Spleen (tissue), 11 donors: Measurements from ENCODE around the gene MINDY4. TPM values are rescaled to one million over a fixed set of nuclear protein-coding genes. Genes with fewer than 3 reads are reported as not detected.

Experiments used
- DNase-seq: peaks from one replicate; pipeline ENCODE4 v3.0.0-alpha.2; 2020
- H3K27ac ChIP-seq, 8 donors: fragments of 200-600 bp; sonication (generic) in 7 of 8; 1 replicate in 4 of 8; 2 replicates in 4 of 8; pipeline versions ENCODE4 v1.5.0 to v1.8.0; 2016 to 2021; ENCODE audit warnings: inconsistent platforms in 4 of 8, mild to moderate bottlenecking in 4 of 8, moderate library complexity in 1 of 8
- H3K27me3 ChIP-seq, 7 donors: fragments of 200-600 bp; sonication (generic) in 6 of 7; replicated peaks in 1 of 7; 1 replicate in 4 of 7; 2 replicates in 3 of 7; pipeline versions ENCODE4 v1.5.0 to v1.8.0; 2016 to 2021; ENCODE audit warnings: inconsistent platforms in 3 of 7, mild to moderate bottlenecking in 1 of 7
- H3K36me3 ChIP-seq, 6 donors: fragments of 200-600 bp; sonication (generic) in 5 of 6; 1 replicate in 4 of 6; 2 replicates in 2 of 6; pipeline versions ENCODE4 v1.5.0 to v1.8.0; 2016 to 2021; ENCODE audit warnings: inconsistent platforms in 2 of 6
- H3K4me1 ChIP-seq, 6 donors: fragments of 200-600 bp; sonication (generic) in 5 of 6; 1 replicate in 3 of 6; 2 replicates in 3 of 6; pipeline versions ENCODE4 v1.5.0 to v1.8.0; 2016 to 2021; ENCODE audit warnings: inconsistent platforms in 3 of 6
- H3K4me3 ChIP-seq, 8 donors: fragments of 200-600 bp; sonication (generic) in 7 of 8; 1 replicate in 4 of 8; 2 replicates in 4 of 8; pipeline versions ENCODE4 v1.5.0 to v1.8.0; 2016 to 2021; ENCODE audit warnings: inconsistent platforms in 4 of 8, mild to moderate bottlenecking in 4 of 8, moderate library complexity in 2 of 8
- H3K9me3 ChIP-seq, 8 donors: fragments of 200-600 bp; sonication (generic) in 7 of 8; 1 replicate in 4 of 8; 2 replicates in 4 of 8; pipeline versions ENCODE4 v1.5.0 to v1.8.0; 2016 to 2021; ENCODE audit warnings: inconsistent platforms in 4 of 8
- CTCF ChIP-seq, 11 experiments: fragments of 200-600 bp in 7 of 11; fragments of 450-650 bp in 4 of 11; sonication (generic) in 4 of 11; IDR thresholded peaks in 8 of 11; conservative IDR thresholded peaks in 3 of 11; 1 replicate in 7 of 11; 2 replicates in 4 of 11; pipeline versions ENCODE4 v1.4.0 to v1.8.0; 2016 to 2021; ENCODE audit warnings: antibody characterized with exemption in 11 of 11, inconsistent platforms in 4 of 11, mild to moderate bottlenecking in 1 of 11
- POLR2A ChIP-seq, 3 donors: fragments of 450-650 bp; IDR thresholded peaks; one replicate each; pipeline ENCODE4 v1.5.1; 2017; ENCODE audit warnings: antibody characterized with exemption in 3 of 3, mild to moderate bottlenecking in 1 of 3
- POLR2AphosphoS5 ChIP-seq, 3 donors: sonication (generic); formaldehyde crosslinking; IDR thresholded peaks; one replicate each; pipeline ENCODE4 v1.5.1; 2017; ENCODE audit warnings: antibody characterized with exemption in 3 of 3
- WGBS, 5 donors: extraction: QIAGEN DNeasy Blood & Tissue Kit in 3 of 5; methylation state at CpG; one replicate each; pipeline versions ENCODE4 v1.1.5 to v1.1.7; 2013 to 2018; 5-methylcytosine and 5-hydroxymethylcytosine counted together
- intact Hi-C: fragments of 100-400 bp; cut with DNase I; formaldehyde crosslinking; loops from one replicate; pipeline ENCODE4 v1.15.0; 2023; ENCODE audit warnings: low total_unique reads
- polyA plus RNA-seq, 3 donors: library from polyadenylated mRNA; stranded (reverse); fragments of 200-250 nt; gene quantifications; one replicate each; pipeline ENCODE4 v1.2.1, GENCODE V29; 2013
- total RNA-seq, 7 donors: library from RNA; depleted of rRNA in 3 of 7; stranded (reverse); fragments of >200 nt in 3 of 7; fragmentation: NEBNext Ultra II Directional in 4 of 7; extraction: Animal tissue kit (Norgen Biotek cat#: 25700) in 4 of 7; gene quantifications; one replicate each; pipeline versions ENCODE4 v1.1.0 to v1.2.1, GENCODE V29; 2016 to 2021
- donor health status: healthy with polysubstance abuse.
- donor health status: DM: no; HTN: no; CAD: no; lungs with moderate emphysema.
- donor health status: DM: no; HTN: no; CAD: no.
- donor health status: Bipolar disorder and iron deficiency.
- donor health status: healthy.
- donor health status: DM: no; HTN: no; CAD: no.
- donor health status: DM: yes; HTN: yes; CAD: no.

MINDY4 gene
- total and polyA plus RNA-seq, 10 donors = 0.63 to 7.0 (median 3.0) TPM

DNA sequence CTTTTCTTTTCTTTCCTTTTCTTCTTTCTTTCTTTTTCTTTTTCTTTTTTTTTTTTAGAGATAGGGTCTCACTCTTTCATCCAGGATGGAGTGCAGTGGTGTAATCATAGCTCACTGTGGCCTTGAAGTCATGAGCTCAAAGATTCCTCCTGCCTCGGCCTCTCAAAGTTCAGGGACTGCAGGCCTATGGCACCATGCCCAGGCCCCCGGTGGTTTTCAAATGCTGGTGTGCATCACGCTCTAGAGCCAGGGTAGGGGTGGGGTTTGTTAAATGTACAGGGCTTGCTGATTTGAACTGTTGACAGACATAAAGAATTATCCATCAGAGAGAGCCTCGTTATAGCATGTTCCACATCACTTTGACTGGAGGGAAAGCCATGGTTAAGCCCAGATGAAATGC is 5.8 kb downstream of the MINDY4 start:
- Histone ChIP-seq H3K4me3 (no peak overlapping the region), H3K9me3 (no peaks in the 10 kb centered on the region), H3K4me1 (peaks cover 0 to 12% (median 5%) of the 10 kb centered on the region in 6 donors), H3K27me3 (no peaks in the 10 kb centered on the region), H3K36me3 (peaks cover 0 to 15% (median 0%) of the 10 kb centered on the region in 6 donors), H3K27ac (no peak overlapping the region)
- intact Hi-C loops = no loop called here
- no peak for DNase-seq
- 73 to 90% (median 78%) methylated on average over 4 of the region's 4 CpGs for WGBS, 5 donors
- TF ChIP-seq POLR2AphosphoS5 (IDR thresholded peaks at IDR 0.05) (no peak), CTCF (IDR thresholded peaks at IDR 0.05 in 8 of 11, conservative IDR thresholded peaks at IDR 0.05 in 3 of 11) (no peak), POLR2A (IDR thresholded peaks at IDR 0.05) (no peak)

GRCh38 chr7:30778255-30779025 is 7.2 kb downstream of the MINDY4 start:
- intact Hi-C loops = no loop called here
- Histone ChIP-seq H3K9me3 (no peaks in the 10 kb centered on the region), H3K27ac (no peak overlapping the region), H3K4me3 (no peak overlapping the region), H3K27me3 (no peaks in the 10 kb centered on the region), H3K4me1 (no peaks in the 10 kb centered on the region), H3K36me3 (peaks cover 0 to 29% (median 0%) of the 10 kb centered on the region in 6 donors)
- DNase-seq = no peak
- no peak for TF ChIP-seq POLR2AphosphoS5 (IDR thresholded peaks at IDR 0.05)
- TF ChIP-seq POLR2A (IDR thresholded peaks at IDR 0.05) = no peak
- no peak for TF ChIP-seq CTCF (IDR thresholded peaks at IDR 0.05 in 8 of 11, conservative IDR thresholded peaks at IDR 0.05 in 3 of 11)
- 88 to 93% (median 91%) methylated on average over 15 of the region's 15 CpGs for WGBS, 5 donors

- Histone ChIP-seq H3K36me3 (peaks cover 0 to 38% (median 0%) of the 10 kb centered on the region in 6 donors), H3K27me3 (no peaks in the 10 kb centered on the region), H3K4me3 (no peak overlapping the region), H3K27ac (no peak overlapping the region), H3K4me1 (no peaks in the 10 kb centered on the region), H3K9me3 (no peaks in the 10 kb centered on the region)
- 76 to 91% (median 83%) methylated on average over 5 of the region's 5 CpGs for WGBS, 5 donors
- TF ChIP-seq CTCF (IDR thresholded peaks at IDR 0.05 in 8 of 11, conservative IDR thresholded peaks at IDR 0.05 in 3 of 11) (no peak), POLR2A (IDR thresholded peaks at IDR 0.05) (no peak), POLR2AphosphoS5 (IDR thresholded peaks at IDR 0.05) (no peak)
- intact Hi-C loops = no loop called here
- DNase-seq = no peak
Measured at GRCh38 chr7:30779574-30779973, 8.4 kb downstream of the MINDY4 start.

DNA sequence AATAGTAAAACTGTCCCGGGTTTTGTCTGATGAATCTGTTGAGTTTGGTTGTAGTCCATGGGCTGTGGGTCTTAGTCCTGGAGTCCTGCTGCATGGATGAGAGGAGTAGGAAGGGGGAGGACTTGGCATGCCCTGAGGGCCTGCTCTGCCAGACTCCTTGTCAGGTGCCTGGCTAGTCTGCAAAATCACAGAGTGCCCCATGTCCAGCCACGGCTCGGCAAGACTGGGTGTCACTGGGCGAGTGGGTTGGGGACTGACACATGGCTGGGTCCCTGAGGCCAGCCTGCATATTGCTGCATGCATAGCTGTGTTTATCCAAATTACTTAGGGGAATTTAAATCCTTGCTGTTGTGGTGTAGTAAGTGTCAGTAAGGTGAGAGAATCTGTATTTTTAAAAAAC is 9.7 kb downstream of the MINDY4 start:
- TF ChIP-seq POLR2AphosphoS5 (IDR thresholded peaks at IDR 0.05) = no peak
- TF ChIP-seq CTCF (IDR thresholded peaks at IDR 0.05 in 8 of 11, conservative IDR thresholded peaks at IDR 0.05 in 3 of 11) = no peak
- TF ChIP-seq POLR2A (IDR thresholded peaks at IDR 0.05) = no peak
- Histone ChIP-seq H3K27me3 (no peaks in the 10 kb centered on the region), H3K27ac (no peak overlapping the region), H3K4me1 (no peaks in the 10 kb centered on the region), H3K9me3 (no peaks in the 10 kb centered on the region), H3K36me3 (peaks cover 0 to 46% (median 0%) of the 10 kb centered on the region in 6 donors), H3K4me3 (no peak overlapping the region)
- intact Hi-C loops = no loop called here
- no peak for DNase-seq
- WGBS, 5 donors = 88 to 99% (median 95%) methylated on average over 4 of the region's 4 CpGs
